Coronary artery (tissue), 2 donors: Measurements from ENCODE around the gene CS.

Source experiments
- DNase-seq: peaks from one replicate; pipeline ENCODE4 v3.0.0-alpha.2; 2017; ENCODE audit warnings: low spot score
- H3K27ac ChIP-seq, 2 donors: fragments of 200-600 bp; sonication (generic); one replicate each; pipeline ENCODE4 v1.5.1; 2016 to 2019
- H3K4me3 ChIP-seq: fragments of 200-600 bp; sonication (generic); 2 replicates; pipeline ENCODE4 v1.5.1; 2016; ENCODE audit warnings: mild to moderate bottlenecking, moderate library complexity
- TF ChIP-seq, protein P1 (sequence below): fragments of 200-600 bp; sonication (generic); IDR thresholded peaks from one replicate; pipeline ENCODE4 v1.5.1; 2019; ENCODE audit warnings: antibody characterized with exemption

Gene CS

DNA sequence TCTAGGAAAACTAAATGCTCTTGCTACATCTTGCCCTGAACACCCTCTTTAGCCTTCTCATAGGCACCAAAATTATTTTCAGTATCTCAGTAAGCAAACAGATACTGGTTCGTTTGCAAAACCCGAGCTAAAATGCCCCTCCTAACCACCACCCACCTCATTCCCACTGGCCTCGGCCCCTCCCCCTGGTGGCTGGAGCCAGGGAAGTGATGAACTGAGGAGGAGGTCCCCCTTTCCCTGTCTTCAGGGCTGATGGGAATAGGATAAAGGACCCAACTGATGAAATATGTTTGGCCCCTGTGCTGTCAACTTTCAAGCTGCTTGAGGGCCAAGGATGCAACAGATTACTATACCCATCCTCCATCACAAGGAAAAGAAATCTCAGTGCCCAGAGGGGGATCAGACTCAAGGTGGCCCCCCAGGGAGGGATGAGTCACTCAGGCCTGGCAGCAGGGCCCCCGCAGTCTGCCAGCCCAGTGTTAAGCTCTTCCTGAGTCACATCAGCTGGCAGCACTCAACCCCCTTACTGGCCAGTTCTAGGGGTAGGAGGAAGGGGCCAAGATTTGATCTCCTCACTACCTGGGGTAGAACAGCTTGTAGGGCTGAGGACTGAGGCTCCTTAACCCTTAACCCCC, 43.7 kb downstream of the CS start:
- no peak for DNase-seq
- TF ChIP-seq, protein P1, sequence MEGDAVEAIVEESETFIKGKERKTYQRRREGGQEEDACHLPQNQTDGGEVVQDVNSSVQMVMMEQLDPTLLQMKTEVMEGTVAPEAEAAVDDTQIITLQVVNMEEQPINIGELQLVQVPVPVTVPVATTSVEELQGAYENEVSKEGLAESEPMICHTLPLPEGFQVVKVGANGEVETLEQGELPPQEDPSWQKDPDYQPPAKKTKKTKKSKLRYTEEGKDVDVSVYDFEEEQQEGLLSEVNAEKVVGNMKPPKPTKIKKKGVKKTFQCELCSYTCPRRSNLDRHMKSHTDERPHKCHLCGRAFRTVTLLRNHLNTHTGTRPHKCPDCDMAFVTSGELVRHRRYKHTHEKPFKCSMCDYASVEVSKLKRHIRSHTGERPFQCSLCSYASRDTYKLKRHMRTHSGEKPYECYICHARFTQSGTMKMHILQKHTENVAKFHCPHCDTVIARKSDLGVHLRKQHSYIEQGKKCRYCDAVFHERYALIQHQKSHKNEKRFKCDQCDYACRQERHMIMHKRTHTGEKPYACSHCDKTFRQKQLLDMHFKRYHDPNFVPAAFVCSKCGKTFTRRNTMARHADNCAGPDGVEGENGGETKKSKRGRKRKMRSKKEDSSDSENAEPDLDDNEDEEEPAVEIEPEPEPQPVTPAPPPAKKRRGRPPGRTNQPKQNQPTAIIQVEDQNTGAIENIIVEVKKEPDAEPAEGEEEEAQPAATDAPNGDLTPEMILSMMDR, result no peak
- H3K27ac ChIP-seq, result no peak overlapping the region
- peak overlapping the region; percentile 97 for H3K4me3 ChIP-seq

DNA sequence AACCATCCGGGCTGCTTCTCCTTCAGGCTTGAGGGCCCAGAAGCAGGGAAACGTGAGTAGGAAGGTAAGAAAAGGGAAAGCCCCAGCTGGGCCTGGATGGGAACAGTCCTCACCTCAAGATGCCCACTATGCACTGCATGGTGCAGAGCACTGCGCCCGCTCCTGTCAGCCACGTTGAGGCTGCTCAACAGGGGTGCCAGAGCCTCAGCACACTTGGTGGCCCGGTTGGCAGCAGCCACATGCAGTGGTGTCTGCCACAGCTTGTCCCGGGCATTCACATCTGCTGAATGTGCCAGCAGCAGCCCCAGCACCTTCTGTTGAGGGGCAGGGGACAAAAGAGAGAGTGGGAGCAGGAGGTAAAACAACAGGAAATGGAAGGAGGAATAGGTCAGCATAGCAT, 44.5 kb downstream of the CS start:
- Histone ChIP-seq H3K27ac (no peak overlapping the region), H3K4me3 (no peak overlapping the region)
- no peak for DNase-seq
- TF ChIP-seq, protein P1, result no peak

DNA sequence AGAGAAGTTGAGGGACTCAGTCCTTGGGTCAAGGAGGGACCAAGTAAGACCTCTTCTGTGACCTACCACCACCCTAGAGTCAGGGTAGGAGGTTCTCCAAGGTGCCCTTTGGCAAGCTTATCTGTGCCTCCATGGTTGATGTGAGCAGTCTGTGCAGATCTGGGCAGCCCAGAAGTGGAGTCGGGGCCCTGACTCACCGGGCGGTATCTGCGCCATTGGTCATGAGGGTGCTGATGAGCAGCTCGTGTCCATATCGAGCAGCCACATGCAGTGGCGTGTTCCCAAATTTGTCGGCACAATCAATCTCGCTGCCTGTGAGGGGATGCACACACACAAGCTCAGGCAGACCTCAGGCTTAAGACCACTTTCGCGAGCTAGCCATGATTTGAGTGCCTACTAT, 47.0 kb downstream of the CS start:
- DNase-seq, result no peak
- TF ChIP-seq, protein P1, result no peak
- Histone ChIP-seq H3K4me3 (no peak overlapping the region), H3K27ac (no peak overlapping the region)

DNA sequence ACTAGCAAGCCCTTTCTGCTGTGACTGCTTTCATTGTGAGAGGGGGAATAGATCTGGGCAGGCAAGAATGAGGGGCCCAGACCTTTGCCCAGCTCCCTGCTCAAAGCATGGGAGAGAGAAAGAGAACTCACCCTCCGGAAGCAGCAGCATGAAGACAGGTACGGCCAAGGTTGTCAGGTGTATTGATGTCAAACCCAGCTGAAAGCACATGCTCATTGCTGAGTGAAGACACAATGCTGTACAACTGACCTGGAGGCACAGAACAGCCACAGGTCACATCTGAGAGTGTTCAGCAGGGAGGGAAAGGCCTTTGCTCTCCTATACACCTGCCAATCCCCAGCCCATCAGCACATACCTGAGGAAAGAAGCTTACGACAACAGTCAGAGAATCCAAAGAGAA, 47.5 kb downstream of the CS start:
- no peak for DNase-seq
- no peak overlapping the region for H3K27ac ChIP-seq
- TF ChIP-seq, protein P1, result no peak
- no peak overlapping the region for H3K4me3 ChIP-seq

DNA sequence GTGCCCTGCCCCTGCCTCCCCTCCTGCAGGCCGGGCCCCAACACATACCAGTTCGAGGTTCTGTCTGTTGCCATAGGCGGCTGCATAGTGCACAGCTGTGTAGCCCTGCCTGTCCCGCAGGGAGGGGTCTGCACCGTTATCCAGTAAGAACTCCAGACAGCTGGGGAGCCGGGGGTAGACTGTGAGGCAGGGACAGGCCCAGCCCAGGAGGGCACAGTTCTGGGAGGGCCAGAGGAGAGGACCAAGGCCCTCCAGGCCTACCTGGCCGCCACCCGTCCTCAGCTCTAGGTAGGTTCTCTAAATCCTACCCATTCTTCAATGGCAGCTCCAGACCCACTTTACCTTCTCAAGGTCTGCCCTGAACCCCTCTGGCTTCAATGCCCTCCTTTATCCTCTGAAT, 51.4 kb downstream of the CS start:
- DNase-seq, result no peak
- Histone ChIP-seq H3K4me3 (no peak overlapping the region), H3K27ac (no peak overlapping the region)
- TF ChIP-seq, protein P1, result no peak

DNA sequence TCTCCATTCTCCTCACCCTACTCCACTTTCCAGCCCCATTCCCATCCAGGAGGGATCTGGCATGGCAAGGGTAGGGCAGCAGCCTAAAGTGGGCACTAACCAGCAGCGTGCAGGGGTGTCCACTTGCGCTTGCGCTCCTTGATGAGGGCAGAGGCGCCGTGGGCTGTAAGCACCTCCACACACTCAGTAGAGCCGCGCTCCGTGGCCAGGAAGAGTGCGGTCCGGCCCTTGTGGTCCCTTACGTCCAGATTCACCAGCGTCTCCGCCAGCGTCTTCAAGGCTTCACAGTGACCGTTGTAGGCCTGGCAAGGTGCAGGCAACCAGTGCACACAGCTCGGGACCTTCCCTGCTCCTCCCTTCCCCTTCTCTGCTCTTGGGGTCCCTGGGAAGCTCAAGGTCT, 52.2 kb downstream of the CS start:
- no peak for DNase-seq
- TF ChIP-seq, protein P1, result no peak
- Histone ChIP-seq H3K4me3 (no peak overlapping the region), H3K27ac (no peak overlapping the region)

DNA sequence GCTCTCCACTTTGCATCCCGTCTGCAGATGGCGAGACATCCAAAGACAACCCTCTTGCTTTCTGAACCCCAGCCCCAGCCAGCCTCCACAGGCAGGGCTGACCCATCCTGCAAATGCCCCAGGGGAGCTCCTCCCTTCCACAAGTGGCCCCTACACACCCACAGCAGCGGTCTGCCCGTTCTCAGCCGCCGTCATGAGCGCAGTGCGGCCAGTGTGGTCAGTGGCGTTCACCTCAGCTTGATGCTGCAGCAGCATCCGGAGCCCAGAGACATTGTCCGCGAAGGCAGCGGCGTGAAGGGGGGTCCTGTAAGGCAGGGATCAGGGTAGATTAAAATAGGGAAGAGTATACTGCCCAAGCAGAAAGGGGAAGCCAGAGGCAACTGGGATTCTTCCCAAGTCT, 55.6 kb downstream of the CS start:
- DNase-seq, result no peak
- TF ChIP-seq, protein P1, result no peak
- Histone ChIP-seq H3K4me3 (no peak overlapping the region), H3K27ac (no peak overlapping the region)
